Lower leg skin (tissue), 4 donors: ENCODE results near the gene GATA5. TPM values are rescaled to one million over a fixed set of nuclear protein-coding genes. Genes with fewer than 3 reads are reported as not detected.

Experiments
- DNase-seq, 2 donors: peaks; one replicate each; pipeline ENCODE4 v3.0.0-alpha.2; 2019; ENCODE audit warnings: low spot score in 2 of 2
- H3K4me3 ChIP-seq: fragments of 200-600 bp; sonication (generic); 2 replicates; pipeline ENCODE4 v1.5.1; 2017; ENCODE audit warnings: mild to moderate bottlenecking, low read depth; ENCODE audit not compliant: poor library complexity, severe bottlenecking
- CTCF ChIP-seq, 3 donors: fragments of 450-650 bp; IDR thresholded peaks; one replicate each; pipeline ENCODE4 v1.5.1; 2016; ENCODE audit warnings: antibody characterized with exemption in 3 of 3, mild to moderate bottlenecking in 3 of 3, moderate library complexity in 2 of 3
- POLR2A ChIP-seq, 2 donors: fragments of 450-650 bp; IDR thresholded peaks; one replicate each; pipeline ENCODE4 v1.6.1; 2016 to 2017; ENCODE audit warnings: antibody characterized with exemption in 2 of 2, mild to moderate bottlenecking in 1 of 2, moderate library complexity in 1 of 2
- WGBS, 2 donors: methylation state at CpG; one replicate each; pipeline ENCODE4 v1.1.5; 2018; 5-methylcytosine and 5-hydroxymethylcytosine counted together
- intact Hi-C: fragments of 100-400 bp; cut with DNase I; formaldehyde crosslinking; loops from one replicate; pipeline ENCODE4 v1.15.0; 2023; ENCODE audit warnings: low total_unique reads
- total RNA-seq, 4 donors: library from RNA; depleted of rRNA; stranded (reverse); fragments of >200 nt; gene quantifications; one replicate each; pipeline ENCODE4 v1.1.0, GENCODE V29; 2016

The GATA5 gene
- 1 to 10 TPM in 3 of 4 donors, not detected in 1; 1.1 to 2.4 (median 1.6) TPM for total RNA-seq

GRCh38 chr20:62475772-62476055 is at the start of gene GATA5:
GATA5 (minus strand) TSS chr20:62475995; CDS start chr20:62475521, 474 bp downstream.
- H3K4me3 ChIP-seq: no peak within 1 kb of the TSS
- TF ChIP-seq CTCF (IDR thresholded peaks at IDR 0.05) (no peak), POLR2A (IDR thresholded peaks at IDR 0.05) (no peak)
- intact Hi-C loops: no loop called here
- no peak for DNase-seq
- 0 to 1% methylated on average over 12 to 15 of the region's 37 CpGs for WGBS, 2 donors

- no peak overlapping the region for H3K4me3 ChIP-seq
- 59 to 60% methylated on average over 14 to 15 of the region's 15 CpGs for WGBS, 2 donors
- intact Hi-C loops: no loop called here
- no peak for DNase-seq
- TF ChIP-seq CTCF (IDR thresholded peaks at IDR 0.05) (no peak), POLR2A (IDR thresholded peaks at IDR 0.05) (no peak)
Measured at GRCh38 chr20:62525014-62525413, 49.2 kb upstream of the GATA5 start.

GRCh38 chr20:62524505-62524911 is 48.7 kb upstream of the GATA5 start:
- no peak overlapping the region for H3K4me3 ChIP-seq
- DNase-seq: no peak
- TF ChIP-seq CTCF (IDR thresholded peaks at IDR 0.05) (no peak), POLR2A (IDR thresholded peaks at IDR 0.05) (no peak)
- 10 to 13% methylated on average over 10 of the region's 10 CpGs for WGBS, 2 donors
- intact Hi-C loops: no loop called here

GRCh38 chr20:62523473-62524203 is 47.8 kb upstream of the GATA5 start:
- WGBS, 2 donors: 36 to 47% methylated on average over 19 to 26 of the region's 26 CpGs
- TF ChIP-seq CTCF (IDR thresholded peaks at IDR 0.05): no peak
- TF ChIP-seq POLR2A (IDR thresholded peaks at IDR 0.05): no peak
- no peak overlapping the region for H3K4me3 ChIP-seq
- DNase-seq: no peak
- intact Hi-C loops: no loop called here

GRCh38 chr20:62522748-62523396 is 47.1 kb upstream of the GATA5 start:
- WGBS, 2 donors: 65 to 78% methylated on average over 18 of the region's 18 CpGs
- TF ChIP-seq CTCF (IDR thresholded peaks at IDR 0.05) (no peak), POLR2A (IDR thresholded peaks at IDR 0.05) (no peak)
- DNase-seq: no peak
- intact Hi-C loops: no loop called here
- no peak overlapping the region for H3K4me3 ChIP-seq
